Measurements from ENCODE around the gene EXOC6B.

EXOC6B gene

GRCh38 chr2:72785517-72785916 is 40.3 kb downstream of the EXOC6B start:
- no peaks in the 10 kb centered on the region for H3K9me3 ChIP-seq (ENCODE audit: insufficient read depth, low read length)
- H3K9ac ChIP-seq (ENCODE audit: low read length): no peak overlapping the region
- H3K79me2 ChIP-seq (ENCODE audit: low read length): no peaks in the 10 kb centered on the region
- no peak overlapping the region for H3K4me2 ChIP-seq (ENCODE audit: low read length)
- H3K4me1 ChIP-seq (ENCODE audit: low read length): peaks cover 4% of the 10 kb centered on the region
- no peaks in the 10 kb centered on the region for H3K27me3 ChIP-seq (ENCODE audit: low read depth, low read length)
- no peak overlapping the region for H3K4me3 ChIP-seq (ENCODE audit: low read length)
- TF ChIP-seq EZH2phosphoT487 (IDR thresholded peaks at IDR 0.05; ENCODE audit: low read depth) (no peak), CTCF (IDR thresholded peaks at IDR 0.05; ENCODE audit: low read depth, low read length) (no peak)
- H3K36me3 ChIP-seq (replicated peaks; ENCODE audit: low read depth, low read length): no peaks in the 10 kb centered on the region
- no peaks in the 10 kb centered on the region for H4K20me1 ChIP-seq (ENCODE audit: insufficient read depth, low read length)
- H2AFZ ChIP-seq (ENCODE audit: low read depth, low read length): no peak overlapping the region
- no peak overlapping the region for H3K27ac ChIP-seq (ENCODE audit: low read length)

DNA sequence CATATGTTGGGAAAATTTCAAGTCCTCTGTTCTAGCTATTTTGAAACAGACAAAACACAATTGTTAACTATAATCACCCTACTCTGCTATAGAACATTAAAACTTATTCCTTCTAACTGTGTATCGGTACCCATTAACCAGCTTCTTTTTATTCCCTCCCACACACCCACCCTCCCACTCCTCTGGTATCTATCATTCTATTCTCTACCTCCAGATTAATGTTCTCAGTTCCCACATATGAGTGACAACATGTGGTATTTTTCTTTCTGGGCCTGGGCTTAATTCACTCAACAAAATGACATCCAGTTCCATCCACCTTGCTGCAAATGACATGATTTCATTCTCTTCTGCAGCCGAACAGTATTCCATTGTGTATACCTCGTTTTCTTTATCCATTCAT is 43.3 kb downstream of the EXOC6B start:
- Histone ChIP-seq H3K79me2 (ENCODE audit: low read length) (no peaks in the 10 kb centered on the region), H4K20me1 (ENCODE audit: insufficient read depth, low read length) (no peaks in the 10 kb centered on the region), H3K9me3 (ENCODE audit: insufficient read depth, low read length) (no peaks in the 10 kb centered on the region), H3K27me3 (ENCODE audit: low read depth, low read length) (no peaks in the 10 kb centered on the region), H3K36me3 (replicated peaks; ENCODE audit: low read depth, low read length) (no peaks in the 10 kb centered on the region), H3K4me3 (ENCODE audit: low read length) (no peak overlapping the region), H3K4me2 (ENCODE audit: low read length) (no peak overlapping the region), H3K27ac (ENCODE audit: low read length) (no peak overlapping the region), H2AFZ (ENCODE audit: low read depth, low read length) (no peak overlapping the region), H3K9ac (ENCODE audit: low read length) (no peak overlapping the region), H3K4me1 (ENCODE audit: low read length) (peaks cover 9% of the 10 kb centered on the region)
- TF ChIP-seq CTCF (IDR thresholded peaks at IDR 0.05; ENCODE audit: low read depth, low read length): no peak
- TF ChIP-seq EZH2phosphoT487 (IDR thresholded peaks at IDR 0.05; ENCODE audit: low read depth): no peak

GRCh38 chr2:72781480-72781879 is 44.4 kb downstream of the EXOC6B start:
- Histone ChIP-seq H3K9me3 (ENCODE audit: insufficient read depth, low read length) (no peaks in the 10 kb centered on the region), H3K27me3 (ENCODE audit: low read depth, low read length) (no peaks in the 10 kb centered on the region), H3K4me2 (ENCODE audit: low read length) (no peak overlapping the region), H4K20me1 (ENCODE audit: insufficient read depth, low read length) (no peaks in the 10 kb centered on the region), H3K4me3 (ENCODE audit: low read length) (no peak overlapping the region), H3K36me3 (replicated peaks; ENCODE audit: low read depth, low read length) (no peaks in the 10 kb centered on the region), H3K9ac (ENCODE audit: low read length) (no peak overlapping the region), H3K4me1 (ENCODE audit: low read length) (peaks cover 9% of the 10 kb centered on the region), H3K27ac (ENCODE audit: low read length) (no peak overlapping the region), H2AFZ (ENCODE audit: low read depth, low read length) (no peak overlapping the region), H3K79me2 (ENCODE audit: low read length) (no peaks in the 10 kb centered on the region)
- TF ChIP-seq CTCF (IDR thresholded peaks at IDR 0.05; ENCODE audit: low read depth, low read length): no peak
- TF ChIP-seq EZH2phosphoT487 (IDR thresholded peaks at IDR 0.05; ENCODE audit: low read depth): no peak

DNA sequence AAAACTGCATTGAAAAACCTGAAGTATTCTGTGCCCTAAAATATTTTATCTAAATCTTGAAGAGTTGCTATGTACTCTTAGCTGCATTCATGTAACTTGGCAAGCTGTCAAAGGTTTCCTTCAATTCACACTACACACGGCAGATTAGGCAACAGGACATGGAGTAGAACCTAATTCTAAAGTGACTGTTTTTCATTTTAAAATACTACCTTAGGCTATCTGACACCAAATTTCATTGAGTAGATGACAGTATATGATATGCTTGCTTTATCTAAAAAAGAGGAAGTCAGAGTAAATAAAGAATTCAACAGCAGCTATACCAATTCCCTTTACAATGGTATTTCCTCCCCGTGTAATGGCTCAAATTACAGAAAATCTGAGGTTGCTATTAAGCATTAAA is 45.4 kb downstream of the EXOC6B start:
- TF ChIP-seq CTCF (IDR thresholded peaks at IDR 0.05; ENCODE audit: low read depth, low read length) (no peak), EZH2phosphoT487 (IDR thresholded peaks at IDR 0.05; ENCODE audit: low read depth) (no peak)
- H3K9ac ChIP-seq (ENCODE audit: low read length): no peak overlapping the region
- H3K27me3 ChIP-seq (ENCODE audit: low read depth, low read length): no peaks in the 10 kb centered on the region
- H3K79me2 ChIP-seq (ENCODE audit: low read length): no peaks in the 10 kb centered on the region
- peaks cover 9% of the 10 kb centered on the region for H3K4me1 ChIP-seq (ENCODE audit: low read length)
- no peaks in the 10 kb centered on the region for H3K9me3 ChIP-seq (ENCODE audit: insufficient read depth, low read length)
- no peak overlapping the region for H2AFZ ChIP-seq (ENCODE audit: low read depth, low read length)
- no peaks in the 10 kb centered on the region for H4K20me1 ChIP-seq (ENCODE audit: insufficient read depth, low read length)
- H3K4me3 ChIP-seq (ENCODE audit: low read length): no peak overlapping the region
- no peaks in the 10 kb centered on the region for H3K36me3 ChIP-seq (replicated peaks; ENCODE audit: low read depth, low read length)
- no peak overlapping the region for H3K27ac ChIP-seq (ENCODE audit: low read length)
- H3K4me2 ChIP-seq (ENCODE audit: low read length): no peak overlapping the region
